HG03575 (cell line): Measurements from ENCODE around the gene SAG.

Experiments
- ATAC-seq: cut with Tn5 transposase; IDR thresholded peaks from one replicate; pipeline ENCODE4 v1.9.1; 2021; ENCODE audit not compliant: unreplicated experiment, insufficient number of reproducible peaks, low FRiP score; ENCODE audit errors: extremely low read depth

Gene SAG

GRCh38 chr2:233281992-233282603 lies 25.5 kb upstream of the SAG start:
- ATAC-seq: no peak

GRCh38 chr2:233285921-233286320 lies 21.7 kb upstream of the SAG start:
- no peak for ATAC-seq

GRCh38 chr2:233287871-233288270 lies 19.7 kb upstream of the SAG start:
- ATAC-seq: no peak

GRCh38 chr2:233288663-233289062 lies 19.0 kb upstream of the SAG start:
- ATAC-seq: no peak

- ATAC-seq: no peak
Measured at GRCh38 chr2:233289648-233290047, 18.0 kb upstream of the SAG start.

- ATAC-seq: no peak
Measured at GRCh38 chr2:233290051-233290845, 17.4 kb upstream of the SAG start.

- ATAC-seq: no peak
Measured at GRCh38 chr2:233295891-233296290, 11.7 kb upstream of the SAG start.

- ATAC-seq: no peak
Measured at GRCh38 chr2:233297076-233297475, 10.5 kb upstream of the SAG start.

- ATAC-seq: no peak
Measured at GRCh38 chr2:233300401-233300800, 7.2 kb upstream of the SAG start.

GRCh38 chr2:233301248-233301647 lies 6.4 kb upstream of the SAG start:
- no peak for ATAC-seq

GRCh38 chr2:233301811-233302210 lies 5.8 kb upstream of the SAG start:
- no peak for ATAC-seq

- no peak for ATAC-seq
Measured at GRCh38 chr2:233303252-233303651, 4.4 kb upstream of the SAG start.

GRCh38 chr2:233311241-233311926 lies 3.8 kb downstream of the SAG start:
- no peak for ATAC-seq

- ATAC-seq: no peak
Measured at GRCh38 chr2:233312874-233313273, 5.3 kb downstream of the SAG start.

- no peak for ATAC-seq
Measured at GRCh38 chr2:233314180-233314925, 6.7 kb downstream of the SAG start.

GRCh38 chr2:233317196-233317943 lies 9.8 kb downstream of the SAG start:
- no peak for ATAC-seq

- ATAC-seq: no peak
Measured at GRCh38 chr2:233319256-233319655, 11.6 kb downstream of the SAG start.

- ATAC-seq: no peak
Measured at GRCh38 chr2:233320470-233320869, 12.9 kb downstream of the SAG start.

GRCh38 chr2:233321166-233321565 lies 13.6 kb downstream of the SAG start:
- ATAC-seq: no peak
